Measurements from ENCODE around the gene FNDC5.

DNA sequence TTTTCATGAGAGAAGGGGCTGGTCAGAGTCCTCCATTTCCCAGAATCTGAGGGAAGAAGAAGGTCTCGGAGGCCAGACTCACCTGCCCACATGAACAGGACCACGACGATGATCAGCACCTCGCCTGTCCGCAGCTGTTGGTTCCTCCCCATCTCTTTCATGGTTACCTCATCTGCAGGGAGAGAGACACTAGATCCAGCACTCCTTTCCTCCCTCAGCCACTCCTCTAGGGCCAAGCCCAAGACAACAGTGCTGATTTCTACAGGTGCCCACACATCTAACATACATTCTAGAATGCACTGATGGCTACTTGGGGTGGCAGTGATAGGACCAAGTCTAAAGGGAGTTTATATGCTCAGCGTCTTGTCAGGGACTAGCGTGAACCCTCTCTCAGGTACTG is 3.0 kb downstream of the FNDC5 start:
- TF ChIP-seq POLR2AphosphoS5 (IDR thresholded peaks at IDR 0.05; ENCODE audit: low read depth, low read length) (no peak), SIN3A (IDR thresholded peaks at IDR 0.05; ENCODE audit: borderline replicate concordance, insufficient read depth, low read depth, low read length) (no peak), REST (IDR thresholded peaks at IDR 0.05; ENCODE audit: insufficient read depth in 1 of 2, low read depth in 2 of 2, low read length in 1 of 2) (no peak)
- TF ChIP-seq, protein P1, sequence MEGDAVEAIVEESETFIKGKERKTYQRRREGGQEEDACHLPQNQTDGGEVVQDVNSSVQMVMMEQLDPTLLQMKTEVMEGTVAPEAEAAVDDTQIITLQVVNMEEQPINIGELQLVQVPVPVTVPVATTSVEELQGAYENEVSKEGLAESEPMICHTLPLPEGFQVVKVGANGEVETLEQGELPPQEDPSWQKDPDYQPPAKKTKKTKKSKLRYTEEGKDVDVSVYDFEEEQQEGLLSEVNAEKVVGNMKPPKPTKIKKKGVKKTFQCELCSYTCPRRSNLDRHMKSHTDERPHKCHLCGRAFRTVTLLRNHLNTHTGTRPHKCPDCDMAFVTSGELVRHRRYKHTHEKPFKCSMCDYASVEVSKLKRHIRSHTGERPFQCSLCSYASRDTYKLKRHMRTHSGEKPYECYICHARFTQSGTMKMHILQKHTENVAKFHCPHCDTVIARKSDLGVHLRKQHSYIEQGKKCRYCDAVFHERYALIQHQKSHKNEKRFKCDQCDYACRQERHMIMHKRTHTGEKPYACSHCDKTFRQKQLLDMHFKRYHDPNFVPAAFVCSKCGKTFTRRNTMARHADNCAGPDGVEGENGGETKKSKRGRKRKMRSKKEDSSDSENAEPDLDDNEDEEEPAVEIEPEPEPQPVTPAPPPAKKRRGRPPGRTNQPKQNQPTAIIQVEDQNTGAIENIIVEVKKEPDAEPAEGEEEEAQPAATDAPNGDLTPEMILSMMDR (IDR thresholded peaks at IDR 0.05) = no peak

Measured in Panc1 (cell line).